Hindlimb muscle (tissue), 1 donor: ENCODE data around the gene C1orf159. TPM values are rescaled to one million over a fixed set of nuclear protein-coding genes. Genes with fewer than 3 reads are reported as not detected.

Source experiments
- DNase-seq: peaks from one replicate; pipeline ENCODE4 v3.0.0-alpha.2; 2013
- polyA plus RNA-seq: library from polyadenylated mRNA; unstranded; fragments of 120-200 nt; gene quantifications from one replicate; pipeline ENCODE4 v1.2.1, GENCODE V29; 2013; ENCODE audit not compliant: insufficient read length

Gene C1orf159
- polyA plus RNA-seq, 1 donor = 7.8 TPM

- no peak for DNase-seq
Observed at GRCh38 chr1:1052003-1052840, 63.7 kb downstream of the C1orf159 start.

- DNase-seq = no peak
Observed at GRCh38 chr1:1051127-1051810, 64.6 kb downstream of the C1orf159 start.

GRCh38 chr1:1050577-1051052 lies 65.3 kb downstream of the C1orf159 start:
- DNase-seq = no peak

- no peak for DNase-seq
Observed at GRCh38 chr1:1049318-1050165, 66.3 kb downstream of the C1orf159 start.

GRCh38 chr1:1048765-1049164 lies 67.1 kb downstream of the C1orf159 start:
- DNase-seq = no peak

- DNase-seq = no peak
Observed at GRCh38 chr1:1047963-1048362, 67.9 kb downstream of the C1orf159 start.

GRCh38 chr1:1047407-1047806 lies 68.5 kb downstream of the C1orf159 start:
- DNase-seq = no peak

GRCh38 chr1:1046767-1047166 lies 69.1 kb downstream of the C1orf159 start:
- no peak for DNase-seq

- DNase-seq = no peak
Observed at GRCh38 chr1:1046243-1046642, 69.6 kb downstream of the C1orf159 start.

GRCh38 chr1:1045129-1045528 lies 70.8 kb downstream of the C1orf159 start:
- no peak for DNase-seq

- no peak for DNase-seq
Observed at GRCh38 chr1:1044455-1045078, 71.3 kb downstream of the C1orf159 start.

- DNase-seq = no peak
Observed at GRCh38 chr1:1043921-1044320, 72.0 kb downstream of the C1orf159 start.

- DNase-seq = no peak
Observed at GRCh38 chr1:1043411-1043810, 72.5 kb downstream of the C1orf159 start.

- no peak for DNase-seq
Observed at GRCh38 chr1:1042835-1043234, 73.1 kb downstream of the C1orf159 start.

GRCh38 chr1:1041873-1042272 lies 74.0 kb downstream of the C1orf159 start:
- DNase-seq = no peak

- DNase-seq = no peak
Observed at GRCh38 chr1:1041092-1041523, 74.8 kb downstream of the C1orf159 start.

GRCh38 chr1:1040004-1040991 lies 75.6 kb downstream of the C1orf159 start:
- peak; percentile 61 for DNase-seq

- no peak for DNase-seq
Observed at GRCh38 chr1:1039145-1039910, 76.6 kb downstream of the C1orf159 start.

GRCh38 chr1:1038694-1039093 lies 77.2 kb downstream of the C1orf159 start:
- DNase-seq = no peak
